Smooth muscle cell (in vitro differentiated cells): Measurements from ENCODE around the gene IGSF21. TPM values are rescaled to one million over a fixed set of nuclear protein-coding genes. Genes with fewer than 3 reads are reported as not detected.

Experiments
- DNase-seq: peaks from one replicate; lab custom pipeline; 2025; ENCODE audit not compliant: unreplicated experiment; lab: John Stamatoyannopoulos, UW
- H2AFZ ChIP-seq: fragments of 200-600 bp; sonication (generic); 2 replicates; pipeline ENCODE4 v1.6.0; 2016; ENCODE audit warnings: antibody characterized with exemption, low read depth, mild to moderate bottlenecking
- H3F3A ChIP-seq: fragments of 200-600 bp; sonication (generic); 2 replicates; pipeline ENCODE4 v1.6.0; 2017; ENCODE audit warnings: antibody characterized with exemption, low read depth
- H3K27ac ChIP-seq: fragments of 200-600 bp; sonication (generic); 2 replicates; pipeline ENCODE4 v1.5.1; 2016; ENCODE audit warnings: low read depth, mild to moderate bottlenecking
- H3K27me3 ChIP-seq: fragments of 200-600 bp; sonication (generic); 2 replicates; pipeline ENCODE4 v1.6.1; 2016; ENCODE audit warnings: low read depth, mild to moderate bottlenecking
- H3K36me3 ChIP-seq: fragments of 200-600 bp; sonication (generic); 2 replicates; pipeline ENCODE4 v1.5.1; 2016; ENCODE audit warnings: low read depth
- H3K4me1 ChIP-seq: fragments of 200-600 bp; sonication (generic); 2 replicates; pipeline ENCODE4 v1.5.1; 2016; ENCODE audit warnings: low read depth
- H3K4me2 ChIP-seq: fragments of 200-600 bp; sonication (generic); 2 replicates; pipeline ENCODE4 v1.6.0; 2016; ENCODE audit warnings: mild to moderate bottlenecking
- H3K4me3 ChIP-seq: fragments of 200-600 bp; sonication (generic); 2 replicates; pipeline ENCODE4 v1.5.1; 2016; ENCODE audit warnings: mild to moderate bottlenecking
- H3K79me2 ChIP-seq: fragments of 200-600 bp; sonication (generic); 2 replicates; pipeline ENCODE4 v1.6.0; 2016; ENCODE audit warnings: low read depth, mild to moderate bottlenecking
- H3K9ac ChIP-seq: fragments of 200-600 bp; sonication (generic); 2 replicates; pipeline ENCODE4 v1.6.0; 2016; ENCODE audit warnings: low read depth
- H3K9me3 ChIP-seq: fragments of 200-600 bp; sonication (generic); replicated peaks from 2 replicates; pipeline ENCODE4 v1.5.1; 2016; ENCODE audit warnings: low read depth
- H4K20me1 ChIP-seq: fragments of 200-600 bp; sonication (generic); 2 replicates; pipeline ENCODE4 v1.6.0; 2016; ENCODE audit warnings: low read depth
- WGBS: methylation state at CpG from one replicate; pipeline ENCODE4 v1.1.7; 2016; ENCODE audit warnings: low lambda C conversion rate; 5-methylcytosine and 5-hydroxymethylcytosine counted together
- polyA plus RNA-seq: library from polyadenylated mRNA; unstranded; fragments of >200 nt; fragmentation: Nextera tagmentation; extraction: Ambion mirVana; gene quantifications from 2 replicates; pipeline ENCODE4 v1.2.1, GENCODE V29; 2016
- total RNA-seq: library from RNA; depleted of rRNA; stranded (reverse); fragments of >200 nt; gene quantifications from 2 replicates; pipeline ENCODE4 v1.2.3, GENCODE V29; 2014
- TF ChIP-seq, protein P1 (sequence below): fragments of 200-600 bp; sonication (generic); IDR thresholded peaks from 2 replicates; pipeline ENCODE4 v1.5.1; 2017; ENCODE audit warnings: borderline replicate concordance, mild to moderate bottlenecking, antibody characterized with exemption; ENCODE audit not compliant: insufficient read depth, poor library complexity, severe bottlenecking

Gene IGSF21
- total and polyA plus RNA-seq, 2 experiments from 2014 or later, result not detected

DNA sequence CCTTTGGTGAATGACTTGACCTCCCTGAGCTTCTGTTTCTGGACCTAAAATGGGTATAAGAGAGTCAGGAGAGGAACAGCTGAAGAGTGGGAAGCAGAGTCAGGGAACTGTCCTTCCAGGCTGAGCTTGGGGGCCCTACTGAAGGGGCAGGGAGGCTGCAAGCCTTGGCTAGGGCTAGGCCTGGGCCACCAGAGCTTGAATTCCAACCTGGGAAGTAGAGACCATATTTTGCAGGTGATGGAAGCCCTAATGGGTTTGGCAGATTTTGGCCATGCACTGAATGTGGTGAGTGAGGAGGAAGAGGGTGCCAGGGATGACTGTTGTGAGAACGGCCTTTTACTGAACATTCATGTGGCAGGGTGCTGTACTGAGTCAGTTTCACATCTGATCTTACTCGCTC is 303.7 kb downstream of the IGSF21 start:
- Histone ChIP-seq H3K9ac (peak overlapping the region; percentile 51), H3F3A (no peaks in the 10 kb centered on the region), H3K4me1 (peaks cover 26% of the 10 kb centered on the region), H4K20me1 (no peaks in the 10 kb centered on the region), H3K4me2 (no peak overlapping the region), H2AFZ (no peak overlapping the region), H3K79me2 (no peaks in the 10 kb centered on the region), H3K36me3 (no peaks in the 10 kb centered on the region), H3K9me3 (no peaks in the 10 kb centered on the region), H3K27me3 (no peaks in the 10 kb centered on the region), H3K4me3 (no peak overlapping the region), H3K27ac (peak overlapping the region; percentile 86)
- 68% methylated on average over 2 of the region's 2 CpGs for WGBS
- no peak for DNase-seq
- TF ChIP-seq, protein P1, sequence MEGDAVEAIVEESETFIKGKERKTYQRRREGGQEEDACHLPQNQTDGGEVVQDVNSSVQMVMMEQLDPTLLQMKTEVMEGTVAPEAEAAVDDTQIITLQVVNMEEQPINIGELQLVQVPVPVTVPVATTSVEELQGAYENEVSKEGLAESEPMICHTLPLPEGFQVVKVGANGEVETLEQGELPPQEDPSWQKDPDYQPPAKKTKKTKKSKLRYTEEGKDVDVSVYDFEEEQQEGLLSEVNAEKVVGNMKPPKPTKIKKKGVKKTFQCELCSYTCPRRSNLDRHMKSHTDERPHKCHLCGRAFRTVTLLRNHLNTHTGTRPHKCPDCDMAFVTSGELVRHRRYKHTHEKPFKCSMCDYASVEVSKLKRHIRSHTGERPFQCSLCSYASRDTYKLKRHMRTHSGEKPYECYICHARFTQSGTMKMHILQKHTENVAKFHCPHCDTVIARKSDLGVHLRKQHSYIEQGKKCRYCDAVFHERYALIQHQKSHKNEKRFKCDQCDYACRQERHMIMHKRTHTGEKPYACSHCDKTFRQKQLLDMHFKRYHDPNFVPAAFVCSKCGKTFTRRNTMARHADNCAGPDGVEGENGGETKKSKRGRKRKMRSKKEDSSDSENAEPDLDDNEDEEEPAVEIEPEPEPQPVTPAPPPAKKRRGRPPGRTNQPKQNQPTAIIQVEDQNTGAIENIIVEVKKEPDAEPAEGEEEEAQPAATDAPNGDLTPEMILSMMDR, result no peak

DNA sequence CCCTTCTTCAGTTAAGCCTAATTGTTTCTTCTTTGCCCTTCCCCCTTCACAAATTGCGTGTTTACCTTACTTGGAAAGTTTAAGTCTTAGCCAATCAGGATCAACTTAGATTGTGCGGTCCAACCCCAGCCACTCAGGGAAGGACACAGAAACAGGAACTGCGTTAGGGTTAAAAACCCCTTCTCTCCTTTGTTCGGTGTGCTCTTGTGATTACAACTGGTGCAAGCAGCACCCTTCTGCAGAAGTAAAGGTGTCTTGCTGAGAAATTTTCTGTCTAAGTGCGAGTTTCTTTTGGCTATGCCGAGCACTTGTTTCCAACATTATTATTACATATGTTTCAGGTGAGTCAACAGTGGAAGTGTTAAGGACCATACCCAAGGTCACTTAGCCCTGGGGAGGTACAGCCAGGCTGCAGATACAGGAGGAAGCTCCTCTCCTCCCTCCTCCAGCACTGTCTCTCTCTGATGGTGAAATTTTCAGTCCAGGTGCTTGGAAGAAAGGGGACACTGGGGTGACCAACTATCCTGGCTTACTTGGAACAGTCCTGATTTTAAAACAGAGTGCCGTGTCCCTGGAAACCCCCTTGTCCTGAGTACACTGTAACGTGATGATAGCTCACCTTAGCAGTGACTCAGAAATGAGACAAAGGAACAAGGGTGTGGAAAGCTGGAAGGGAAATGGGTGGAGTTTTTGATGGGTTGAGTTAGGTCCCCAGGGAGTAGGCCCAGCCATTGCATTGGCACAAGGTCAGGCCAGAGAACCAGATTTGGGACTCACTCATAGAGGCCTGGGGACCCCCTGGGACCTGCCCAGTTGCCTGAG is 304.4 kb downstream of the IGSF21 start:
- Histone ChIP-seq H2AFZ (no peak overlapping the region), H3K9ac (peak overlapping the region; percentile 51), H3F3A (no peaks in the 10 kb centered on the region), H3K79me2 (no peaks in the 10 kb centered on the region), H3K27ac (peak overlapping the region; percentile 86), H3K9me3 (no peaks in the 10 kb centered on the region), H3K4me1 (peaks cover 26% of the 10 kb centered on the region), H3K36me3 (no peaks in the 10 kb centered on the region), H3K4me3 (no peak overlapping the region), H3K27me3 (no peaks in the 10 kb centered on the region), H3K4me2 (no peak overlapping the region), H4K20me1 (no peaks in the 10 kb centered on the region)
- no peak for DNase-seq
- TF ChIP-seq, protein P1, result no peak
- 52% methylated on average over 8 of the region's 8 CpGs for WGBS

DNA sequence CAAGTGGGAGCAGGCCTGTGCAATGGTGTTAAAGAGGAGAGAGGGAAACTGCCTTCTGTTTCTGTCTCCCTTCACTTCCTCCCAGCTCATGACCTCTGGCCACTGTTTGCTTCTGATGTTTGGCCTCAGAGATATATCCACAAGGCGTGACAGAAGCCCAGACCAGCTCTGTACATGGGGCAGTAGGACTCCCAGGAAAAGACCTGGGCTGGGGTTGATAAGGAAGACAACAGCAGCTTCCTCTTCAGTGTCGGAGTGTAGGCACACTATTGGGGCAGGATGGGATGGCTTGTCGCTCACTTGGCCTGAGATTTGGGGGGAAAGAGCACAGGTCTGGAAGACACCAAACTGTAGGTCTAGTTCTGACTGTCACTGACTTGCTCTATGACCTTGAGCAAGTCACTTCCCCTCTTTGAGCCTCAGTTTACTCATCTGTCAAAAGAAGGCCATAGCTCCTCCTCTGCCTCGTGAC is 305.3 kb downstream of the IGSF21 start:
- no peak overlapping the region for H3K4me3 ChIP-seq
- TF ChIP-seq, protein P1, result no peak

More for the DNA sequence above, 305.3 kb downstream of the IGSF21 start:
- peak overlapping the region; percentile 86 for H3K27ac ChIP-seq
- no peaks in the 10 kb centered on the region for H3K36me3 ChIP-seq
- H3F3A ChIP-seq, result no peaks in the 10 kb centered on the region
- no peaks in the 10 kb centered on the region for H3K79me2 ChIP-seq
- H4K20me1 ChIP-seq, result no peaks in the 10 kb centered on the region
- H3K9ac ChIP-seq, result peak overlapping the region; percentile 41
- no peak overlapping the region for H2AFZ ChIP-seq
- DNase-seq, result no peak
- no peak overlapping the region for H3K4me2 ChIP-seq
- H3K9me3 ChIP-seq, result no peaks in the 10 kb centered on the region
- peaks cover 26% of the 10 kb centered on the region for H3K4me1 ChIP-seq
- WGBS, result 82% methylated on average over 4 of the region's 4 CpGs
- H3K27me3 ChIP-seq, result no peaks in the 10 kb centered on the region
